Renal cortex interstitium (tissue), 11 donors: ENCODE data around the gene PASK. TPM values are rescaled to one million over a fixed set of nuclear protein-coding genes. Genes with fewer than 3 reads are reported as not detected.
A peak's percentile ranks its signal among the peaks of the same experiment; 100 is the strongest.
"Not testable (repeated sequence)": the region's sequence is repeated elsewhere in the genome, so short reads cannot be mapped to it uniquely, and the experiment has no call there.

Source experiments
- DNase-seq, 11 donors: peaks; one replicate each; pipeline ENCODE4 v3.0.0-alpha.2; 2013; ENCODE audit warnings: low read depth in 9 of 11, low spot score in 4 of 11; ENCODE audit errors: extremely low read depth in 1 of 11
- polyA plus RNA-seq, 3 donors: library from polyadenylated mRNA; unstranded; fragments of 120-200 nt; gene quantifications; one replicate each; pipeline ENCODE4 v1.2.1, GENCODE V29; 2013; ENCODE audit not compliant: insufficient read length in 3 of 3

Gene PASK
- polyA plus RNA-seq, 3 donors = 14.4 to 28.9 (median 16.2) TPM

- no peak for DNase-seq
Measured at GRCh38 chr2:241112592-241112991, 36.7 kb downstream of the PASK start.

- no peak for DNase-seq
Measured at GRCh38 chr2:241112046-241112445, 37.2 kb downstream of the PASK start.

GRCh38 chr2:241111440-241111805, 37.8 kb downstream of the PASK start:
- DNase-seq = no peak

- DNase-seq = no peak
Measured at GRCh38 chr2:241110607-241111439, 38.4 kb downstream of the PASK start.

GRCh38 chr2:241110089-241110606, 39.1 kb downstream of the PASK start:
- no peak for DNase-seq

GRCh38 chr2:241109210-241110088, 39.8 kb downstream of the PASK start:
- DNase-seq = no peak

GRCh38 chr2:241108271-241109209, 40.7 kb downstream of the PASK start:
- no peak for DNase-seq

GRCh38 chr2:241107031-241107783, 42.1 kb downstream of the PASK start:
- DNase-seq = no peak

GRCh38 chr2:241105641-241106040, 43.6 kb downstream of the PASK start:
- DNase-seq = no peak

- not testable (repeated sequence) for DNase-seq
Measured at GRCh38 chr2:241104611-241105010, 44.7 kb downstream of the PASK start.

GRCh38 chr2:241103176-241103595, 46.1 kb downstream of the PASK start:
- DNase-seq = no peak

GRCh38 chr2:241102239-241102803, 47.0 kb downstream of the PASK start, which contains the start of gene MTERF4:
Gene MTERF4 (minus strand): TSS chr2:241102287. CDS start chr2:241102273, 14 bp downstream.
- peak; percentile 50 to 86 (median 80) for DNase-seq

- DNase-seq = no peak
Measured at GRCh38 chr2:241099246-241099645, 50.0 kb downstream of the PASK start.

GRCh38 chr2:241096979-241097378, 52.3 kb downstream of the PASK start:
- DNase-seq = no peak

GRCh38 chr2:241095594-241096290, 53.5 kb downstream of the PASK start:
- no peak for DNase-seq

- no peak for DNase-seq
Measured at GRCh38 chr2:241094924-241095420, 54.3 kb downstream of the PASK start.

GRCh38 chr2:241094172-241094571, 55.1 kb downstream of the PASK start:
- no peak for DNase-seq
